ENCODE results near the gene SRGAP3.

- TF ChIP-seq CTCF (IDR thresholded peaks at IDR 0.05): no peak
- no peak for TF ChIP-seq POLR2AphosphoS5 (IDR thresholded peaks at IDR 0.05)
- TF ChIP-seq EP300 (IDR thresholded peaks at IDR 0.05): no peak
- TF ChIP-seq POLR2A (IDR thresholded peaks at IDR 0.05): no peak
These were observed 262.2 kb downstream of the SRGAP3 start for GRCh38 chr3:8987226-8987625.
